BJ (cell line): ENCODE measurements around the gene H6PD. TPM values are rescaled to one million over a fixed set of nuclear protein-coding genes. Genes with fewer than 3 reads are reported as not detected.

ENCODE experiments used
- CTCF ChIA-PET: fragments of 350-600 bp; formaldehyde crosslinking; extraction: SDS; loops from one replicate; lab custom pipeline; 2021; ENCODE audit warnings: antibody characterized with exemption, inconsistent platforms; lab: Yijun Ruan, JAX
- POLR2A ChIA-PET: fragments of 300-600 bp; sonication (Branson Sonifier 250); formaldehyde crosslinking; extraction: SDS; loops from one replicate; lab custom pipeline; 2021; ENCODE audit warnings: antibody characterized with exemption; lab: Charles Lee
- DNase-seq: peaks from one replicate; pipeline ENCODE4 v3.0.0-alpha.2; 2011; ENCODE audit warnings: low read depth
- H3K27me3 ChIP-seq: 2 replicates; pipeline ENCODE4 v1.6.0; 2011; ENCODE audit warnings: low read length; ENCODE audit not compliant: control insufficient read depth, insufficient read depth
- H3K36me3 ChIP-seq: 2 replicates; pipeline ENCODE4 v1.5.1; 2011; ENCODE audit warnings: low read length; ENCODE audit not compliant: control insufficient read depth, insufficient read depth
- H3K4me3 ChIP-seq: 2 replicates; pipeline ENCODE4 v1.5.1; 2011; ENCODE audit warnings: low read depth, mild to moderate bottlenecking, control low read depth, low read length
- CTCF ChIP-seq: IDR thresholded peaks from 2 replicates; pipeline ENCODE4 v1.5.1; 2011; ENCODE audit warnings: low read depth, mild to moderate bottlenecking, control low read depth, inconsistent platforms, low read length, moderate library complexity; ENCODE audit not compliant: insufficient read depth
- polyA plus RNA-seq: library from polyadenylated mRNA; depleted of rRNA; stranded (reverse); fragments of >200 nt; gene quantifications from 2 replicates; pipeline ENCODE4 v1.2.3, GENCODE V29; 2011

H6PD gene
- polyA plus RNA-seq, 1 experiment: 16.6 TPM

GRCh38 chr1:9275161-9275560, 40.6 kb downstream of the H6PD start:
- no peak for TF ChIP-seq CTCF
- DNase-seq: no peak
- no peaks in the 10 kb centered on the region for H3K27me3 ChIP-seq
- ChIA-PET POLR2A (no interaction called here), CTCF (interaction anchor here (0.8 to 3.0 kb wide), 6 partner anchors 8 to 216 kb away, joined by 3 to 21 read pairs (median 4); no protein-coding TSS in a partner anchor)
- no peaks in the 10 kb centered on the region for H3K36me3 ChIP-seq
- no peak overlapping the region for H3K4me3 ChIP-seq

GRCh38 chr1:9275567-9276034, 41.0 kb downstream of the H6PD start:
- no peak for DNase-seq
- Histone ChIP-seq H3K27me3 (no peaks in the 10 kb centered on the region), H3K4me3 (no peak overlapping the region), H3K36me3 (no peaks in the 10 kb centered on the region)
- ChIA-PET CTCF (interaction anchor here (0.6 to 3.0 kb wide), 7 partner anchors 8 to 215 kb away, joined by 3 to 21 read pairs (median 4); no protein-coding TSS in a partner anchor), POLR2A (no interaction called here)
- no peak for TF ChIP-seq CTCF

GRCh38 chr1:9278116-9278515, 43.5 kb downstream of the H6PD start:
- no peaks in the 10 kb centered on the region for H3K36me3 ChIP-seq
- no peak for TF ChIP-seq CTCF
- DNase-seq: no peak
- CTCF ChIA-PET: interaction anchor here (1.6 to 3.0 kb wide), 3 partner anchors 11 to 195 kb away, joined by 4 to 21 read pairs (median 7); no protein-coding TSS in a partner anchor
- no peaks in the 10 kb centered on the region for H3K27me3 ChIP-seq
- H3K4me3 ChIP-seq: no peak overlapping the region
- POLR2A ChIA-PET: no interaction called here

- CTCF ChIA-PET: interaction anchor here (2.2 to 2.3 kb wide), 2 partner anchors 11 to 177 kb away, joined by 7 to 12 read pairs; no protein-coding TSS in a partner anchor
These were observed 44.1 kb downstream of the H6PD start for GRCh38 chr1:9278585-9279153.

More at GRCh38 chr1:9278585-9279153, 44.1 kb downstream of the H6PD start:
- TF ChIP-seq CTCF: no peak
- no peaks in the 10 kb centered on the region for H3K36me3 ChIP-seq
- POLR2A ChIA-PET: no interaction called here
- no peak for DNase-seq
- H3K27me3 ChIP-seq: no peaks in the 10 kb centered on the region
- no peak overlapping the region for H3K4me3 ChIP-seq
